Neural cell (in vitro differentiated cells): ENCODE data around the gene MYL12B. TPM values are rescaled to one million over a fixed set of nuclear protein-coding genes. Genes with fewer than 3 reads are reported as not detected.

Experiments used
- H2AFZ ChIP-seq: fragments of 200-600, 300-800 bp; sonication (generic), shearing (Covaris generic); 2 replicates; pipeline ENCODE4 v1.6.0; 2014; ENCODE audit warnings: low read depth, mild to moderate bottlenecking, antibody characterized with exemption, low read length, moderate library complexity
- H3F3A ChIP-seq: fragments of 200-600 bp; shearing (Covaris generic); 2 replicates; pipeline ENCODE4 v1.6.1; 2016; ENCODE audit warnings: mild to moderate bottlenecking, moderate library complexity, mixed read lengths, antibody characterized with exemption, low read length; ENCODE audit not compliant: insufficient read depth, poor library complexity, severe bottlenecking
- H3K27ac ChIP-seq: fragments of 200-600, 300-800 bp; sonication (generic), shearing (Covaris generic); 2 replicates; pipeline ENCODE4 v1.5.1; 2014; ENCODE audit warnings: mild to moderate bottlenecking, low read length, moderate library complexity
- H3K27me3 ChIP-seq: fragments of 300-800, 200-600 bp; sonication (generic), shearing (Covaris generic); 2 replicates; pipeline ENCODE4 v1.6.0; 2014; ENCODE audit warnings: mild to moderate bottlenecking, low read depth, low read length, moderate library complexity; ENCODE audit not compliant: insufficient read depth
- H3K36me3 ChIP-seq: fragments of 300-800, 200-600 bp; sonication (generic), shearing (Covaris generic); 2 replicates; pipeline ENCODE4 v1.5.1; 2014; ENCODE audit warnings: mild to moderate bottlenecking, antibody characterized with exemption, low read length, moderate library complexity; ENCODE audit not compliant: insufficient read depth
- H3K4me2 ChIP-seq: fragments of 300-800, 200-600 bp; sonication (generic), shearing (Covaris generic); 2 replicates; pipeline ENCODE4 v1.6.0; 2014; ENCODE audit warnings: mild to moderate bottlenecking, low read length
- H3K4me3 ChIP-seq: fragments of 300-800, 200-600 bp; sonication (generic), shearing (Covaris generic); 2 replicates; pipeline ENCODE4 v1.5.1; 2014; ENCODE audit warnings: mild to moderate bottlenecking, low read length, moderate library complexity
- H3K79me2 ChIP-seq: fragments of 200-600 bp; shearing (Covaris generic); replicated peaks from 2 replicates; pipeline ENCODE4 v1.6.0; 2014; ENCODE audit warnings: mild to moderate bottlenecking, low read length, moderate library complexity; ENCODE audit not compliant: insufficient read depth
- H3K9ac ChIP-seq: fragments of 300-800, 200-600 bp; sonication (generic), shearing (Covaris generic); 2 replicates; pipeline ENCODE4 v1.6.1; 2016; ENCODE audit warnings: mild to moderate bottlenecking, low read length, mixed read lengths
- H3K9me2 ChIP-seq: fragments of 200-600 bp; shearing (Covaris generic); 2 replicates; pipeline ENCODE4 v1.6.1; 2016; ENCODE audit warnings: mild to moderate bottlenecking, low read length, mixed read lengths; ENCODE audit not compliant: insufficient read depth
- H3K9me3 ChIP-seq: fragments of 200-600, 300-800 bp; sonication (generic), shearing (Covaris generic); 2 replicates; pipeline ENCODE4 v1.6.1; 2016; ENCODE audit warnings: mild to moderate bottlenecking, mixed run types, low read length, moderate library complexity, mixed read lengths
- H4K20me1 ChIP-seq: fragments of 200-600 bp; shearing (Covaris generic); 2 replicates; pipeline ENCODE4 v1.6.1; 2016; ENCODE audit warnings: mild to moderate bottlenecking, mixed run types; ENCODE audit not compliant: insufficient read depth
- CTCF ChIP-seq: fragments of 450-650 bp; IDR thresholded peaks from 2 replicates; pipeline ENCODE4 v1.5.1; 2014; ENCODE audit warnings: antibody characterized with exemption, mild to moderate bottlenecking, moderate library complexity; ENCODE audit not compliant: poor library complexity, severe bottlenecking
- EP300 ChIP-seq: fragments of 450-650 bp; conservative IDR thresholded peaks from 2 replicates; pipeline ENCODE4 v1.6.1; 2014; ENCODE audit warnings: antibody characterized with exemption, mild to moderate bottlenecking, moderate library complexity; ENCODE audit not compliant: poor library complexity, severe bottlenecking
- EZH2 ChIP-seq: fragments of 200-600, 300-800 bp; shearing (Covaris generic), sonication (generic); IDR thresholded peaks from 2 replicates; pipeline ENCODE4 v1.6.1; 2014; ENCODE audit warnings: antibody characterized with exemption, low read length, borderline replicate concordance, mild to moderate bottlenecking; ENCODE audit not compliant: insufficient read depth, poor library complexity, severe bottlenecking
- MXI1 ChIP-seq: fragments of 450-650 bp; conservative IDR thresholded peaks from 2 replicates; pipeline ENCODE4 v1.6.1; 2014; ENCODE audit warnings: antibody characterized with exemption, mild to moderate bottlenecking; ENCODE audit not compliant: poor library complexity, severe bottlenecking
- POLR2AphosphoS5 ChIP-seq: IDR thresholded peaks from 2 replicates; pipeline ENCODE4 v1.6.1; 2012
- RAD21 ChIP-seq: fragments of 450-650 bp; conservative IDR thresholded peaks from 2 replicates; pipeline ENCODE4 v1.6.1; 2014; ENCODE audit warnings: antibody characterized with exemption, mild to moderate bottlenecking, moderate library complexity
- REST ChIP-seq: IDR thresholded peaks from 2 replicates; pipeline ENCODE4 v1.6.1; 2012; ENCODE audit warnings: borderline replicate concordance
- SMC3 ChIP-seq: fragments of 450-650 bp; conservative IDR thresholded peaks from 2 replicates; pipeline ENCODE4 v1.6.1; 2014; ENCODE audit warnings: antibody characterized with exemption, mild to moderate bottlenecking, moderate library complexity; ENCODE audit not compliant: poor library complexity
- TAF1 ChIP-seq: IDR thresholded peaks from 2 replicates; pipeline ENCODE4 v1.6.1; 2012; ENCODE audit warnings: low read depth
- polyA plus RNA-seq: library from polyadenylated mRNA; depleted of rRNA; stranded (reverse); fragments of >200 nt; gene quantifications from 2 replicates; pipeline ENCODE4 v1.2.3, GENCODE V29; 2014

Gene MYL12B
- polyA plus RNA-seq, 1 donor from 2014 or later: 384 TPM

- no peak overlapping the region for H2AFZ ChIP-seq
- no peak overlapping the region for H3K27ac ChIP-seq
- H3K9ac ChIP-seq: no peak overlapping the region
- TF ChIP-seq REST (no peak), RAD21 (no peak), TAF1 (no peak), SMC3 (no peak), MXI1 (no peak), EP300 (no peak), EZH2 (no peak), CTCF (no peak), POLR2AphosphoS5 (no peak)
- H3K36me3 ChIP-seq: no peaks in the 10 kb centered on the region
- no peaks in the 10 kb centered on the region for H3F3A ChIP-seq
- H3K4me3 ChIP-seq: no peak overlapping the region
- no peaks in the 10 kb centered on the region for H4K20me1 ChIP-seq
- no peak overlapping the region for H3K4me2 ChIP-seq
- H3K79me2 ChIP-seq: peaks cover 9% of the 10 kb centered on the region
- no peaks in the 10 kb centered on the region for H3K9me3 ChIP-seq
- no peaks in the 10 kb centered on the region for H3K27me3 ChIP-seq
- no peaks in the 10 kb centered on the region for H3K9me2 ChIP-seq
Observed at GRCh38 chr18:3255611-3256165, 6.2 kb upstream of the MYL12B start.

GRCh38 chr18:3256693-3257626, 5.0 kb upstream of the MYL12B start:
- no peaks in the 10 kb centered on the region for H4K20me1 ChIP-seq
- TF ChIP-seq REST: no peak
- no peak for TF ChIP-seq POLR2AphosphoS5
- TF ChIP-seq SMC3: no peak
- TF ChIP-seq RAD21: no peak
- TF ChIP-seq TAF1: no peak
- no peak for TF ChIP-seq MXI1
- TF ChIP-seq CTCF: no peak
- H3K4me2 ChIP-seq: no peak overlapping the region
- H3K9me3 ChIP-seq: no peaks in the 10 kb centered on the region
- H3K4me3 ChIP-seq: no peak overlapping the region
- H3K27ac ChIP-seq: no peak overlapping the region
- H3K9me2 ChIP-seq: no peaks in the 10 kb centered on the region
- H3K27me3 ChIP-seq: no peaks in the 10 kb centered on the region
- no peak overlapping the region for H2AFZ ChIP-seq
- H3F3A ChIP-seq: no peaks in the 10 kb centered on the region
- H3K36me3 ChIP-seq: no peaks in the 10 kb centered on the region
- H3K79me2 ChIP-seq: no peaks in the 10 kb centered on the region
- no peak overlapping the region for H3K9ac ChIP-seq
